Duodenal mucosa (tissue), 2 donors: ENCODE data around the gene NCS1.

Source experiments
- H3K27ac ChIP-seq: one replicate; pipeline ENCODE4 v1.7.0; 2013; ENCODE audit warnings: low read depth, low read length
- H3K27me3 ChIP-seq, 2 donors: one replicate each; pipeline ENCODE4 v1.7.0; 2013; ENCODE audit warnings: low read length in 2 of 2, control low read depth in 1 of 2; ENCODE audit not compliant: insufficient read depth in 2 of 2, control insufficient read depth in 1 of 2
- H3K36me3 ChIP-seq, 2 donors: one replicate each; pipeline ENCODE4 v1.7.0; 2013; ENCODE audit warnings: low read length in 2 of 2, control low read depth in 1 of 2; ENCODE audit not compliant: insufficient read depth in 2 of 2, control insufficient read depth in 1 of 2
- H3K4me1 ChIP-seq, 2 donors: one replicate each; pipeline ENCODE4 v1.7.0; 2013; ENCODE audit warnings: low read length in 2 of 2, control low read depth in 1 of 2; ENCODE audit not compliant: insufficient read depth in 2 of 2, control insufficient read depth in 1 of 2
- H3K4me3 ChIP-seq, 2 donors: one replicate each; pipeline ENCODE4 v1.7.0; 2013; ENCODE audit warnings: low read length in 2 of 2, low read depth in 1 of 2
- H3K9ac ChIP-seq, 2 donors: one replicate each; pipeline ENCODE4 v1.7.0; 2013; ENCODE audit warnings: low read length in 2 of 2, low read depth in 1 of 2
- H3K9me3 ChIP-seq, 2 donors: one replicate each; pipeline ENCODE4 v1.7.0; 2013; ENCODE audit warnings: low read length in 2 of 2, control low read depth in 1 of 2; ENCODE audit not compliant: control insufficient read depth in 1 of 2

The NCS1 gene

DNA sequence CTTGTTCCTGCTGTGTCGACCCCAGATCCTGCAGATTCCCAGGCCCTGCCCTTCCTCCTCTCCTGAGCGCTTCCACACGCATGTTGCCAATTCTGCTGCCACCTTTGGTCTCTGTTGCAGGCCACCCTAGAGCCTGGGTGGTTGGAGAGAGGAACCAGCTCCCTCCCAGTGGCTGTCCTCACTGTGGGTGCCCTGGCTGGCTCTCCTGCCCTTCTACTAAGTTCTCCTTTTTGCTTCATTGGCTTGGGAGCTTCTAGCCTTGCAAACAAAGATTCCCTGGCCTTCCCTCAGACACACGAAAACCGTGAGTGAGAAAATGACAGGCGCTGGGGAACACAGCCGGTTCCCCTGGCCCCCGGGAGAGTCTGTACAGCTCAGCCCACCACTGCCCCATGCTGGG is 14.2 kb upstream of the NCS1 start:
- no peaks in the 10 kb centered on the region for H3K36me3 ChIP-seq
- no peaks in the 10 kb centered on the region for H3K27me3 ChIP-seq
- no peaks in the 10 kb centered on the region for H3K4me1 ChIP-seq
- no peaks in the 10 kb centered on the region for H3K9me3 ChIP-seq
- H3K4me3 ChIP-seq: no peak overlapping the region
- no peak overlapping the region for H3K27ac ChIP-seq
- H3K9ac ChIP-seq: no peak overlapping the region

DNA sequence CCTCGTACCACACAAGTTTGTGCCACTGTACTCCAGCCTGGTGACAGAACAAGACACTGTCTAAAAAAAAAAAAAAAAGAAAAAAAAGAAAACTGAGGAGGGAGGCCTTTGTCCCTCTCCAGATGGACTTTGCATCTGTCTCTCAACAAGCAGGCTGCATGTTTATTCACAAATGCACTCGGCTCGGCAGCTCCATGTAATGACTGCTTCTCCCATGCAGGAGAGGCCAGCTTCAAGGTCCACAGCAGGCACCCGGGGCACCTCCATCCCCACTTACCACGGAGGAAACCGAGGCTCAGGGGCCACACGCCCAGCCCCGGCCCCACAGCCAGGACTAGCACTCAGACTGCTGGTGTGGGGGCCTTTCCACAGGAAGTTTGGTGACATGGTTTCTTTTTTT is 13.1 kb upstream of the NCS1 start:
- Histone ChIP-seq H3K36me3 (no peaks in the 10 kb centered on the region), H3K27ac (no peak overlapping the region), H3K4me1 (no peaks in the 10 kb centered on the region), H3K9ac (no peak overlapping the region), H3K4me3 (no peak overlapping the region), H3K27me3 (no peaks in the 10 kb centered on the region), H3K9me3 (no peaks in the 10 kb centered on the region)

DNA sequence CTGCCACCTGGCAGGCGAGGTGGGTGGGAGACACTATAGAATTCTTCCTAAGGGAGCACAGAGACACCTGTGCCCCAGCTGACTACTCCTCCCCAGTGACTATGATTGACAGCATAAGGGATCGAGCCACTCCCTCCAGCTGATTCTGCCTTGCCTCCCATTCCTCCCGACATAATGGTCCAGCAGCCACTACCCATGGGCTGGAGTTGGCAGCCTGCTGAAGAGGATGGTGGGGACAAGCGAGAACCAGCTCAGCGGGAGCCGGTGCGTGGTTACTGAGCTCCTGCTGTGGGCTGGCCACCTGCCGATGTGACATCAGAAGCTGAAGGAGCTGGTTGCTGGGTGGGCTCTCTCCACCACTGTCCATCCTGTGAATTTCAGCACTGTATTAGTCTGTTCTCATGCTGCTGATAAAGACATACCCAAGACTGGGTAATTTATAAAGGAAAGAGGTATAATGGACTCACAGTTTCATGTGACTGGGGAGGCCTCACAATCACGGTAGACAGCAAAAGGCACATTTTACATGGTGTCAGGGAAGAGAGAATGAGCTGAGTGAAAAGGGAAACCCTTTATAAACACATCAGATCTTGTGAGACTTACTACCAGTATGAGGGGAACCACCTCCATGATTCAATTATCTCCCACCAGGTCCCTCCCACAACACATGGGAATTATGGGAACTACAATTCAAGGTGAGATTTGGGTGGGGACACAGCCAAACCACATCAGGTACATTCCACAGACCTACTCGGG is 12.1 kb upstream of the NCS1 start:
- H3K36me3 ChIP-seq: no peaks in the 10 kb centered on the region
- H3K9me3 ChIP-seq: no peaks in the 10 kb centered on the region
- H3K27ac ChIP-seq: no peak overlapping the region

DNA sequence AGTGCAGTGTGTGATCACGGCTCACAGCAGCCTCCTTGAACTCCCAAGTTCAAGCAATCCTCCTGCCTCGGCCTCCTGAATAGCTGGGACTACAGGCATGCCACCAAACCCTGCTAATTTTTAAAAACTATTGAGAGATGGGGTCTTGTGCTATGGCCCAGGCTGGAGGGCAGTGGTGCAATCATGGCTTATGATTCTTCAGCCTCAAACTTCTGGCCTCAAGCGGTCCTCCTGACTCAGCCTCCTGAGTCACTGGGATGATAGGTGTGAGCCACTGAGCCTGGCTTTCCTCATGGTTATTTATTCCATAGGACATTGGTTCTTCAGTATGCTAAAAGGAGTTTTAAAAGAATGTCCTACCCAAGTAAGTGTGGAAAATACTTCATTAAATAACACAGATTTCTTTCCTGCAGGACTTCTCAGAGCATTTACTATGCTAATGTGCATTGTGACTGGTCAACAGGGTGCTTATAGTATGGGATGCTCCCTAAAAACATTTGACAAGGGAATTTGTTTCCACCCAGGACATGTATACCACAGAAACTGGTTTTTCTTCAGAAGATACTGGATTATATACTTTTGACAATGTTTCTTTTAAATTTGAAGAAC is 11.2 kb upstream of the NCS1 start:
- H3K4me3 ChIP-seq: no peak overlapping the region
- H3K4me1 ChIP-seq: no peaks in the 10 kb centered on the region
- no peaks in the 10 kb centered on the region for H3K36me3 ChIP-seq
- no peak overlapping the region for H3K27ac ChIP-seq
- H3K9me3 ChIP-seq: no peaks in the 10 kb centered on the region
- no peak overlapping the region for H3K9ac ChIP-seq
- H3K27me3 ChIP-seq: no peaks in the 10 kb centered on the region

More for the DNA sequence above, 12.1 kb upstream of the NCS1 start:
- H3K27me3 ChIP-seq: no peaks in the 10 kb centered on the region
- no peaks in the 10 kb centered on the region for H3K4me1 ChIP-seq
- no peak overlapping the region for H3K9ac ChIP-seq
- H3K4me3 ChIP-seq: no peak overlapping the region

DNA sequence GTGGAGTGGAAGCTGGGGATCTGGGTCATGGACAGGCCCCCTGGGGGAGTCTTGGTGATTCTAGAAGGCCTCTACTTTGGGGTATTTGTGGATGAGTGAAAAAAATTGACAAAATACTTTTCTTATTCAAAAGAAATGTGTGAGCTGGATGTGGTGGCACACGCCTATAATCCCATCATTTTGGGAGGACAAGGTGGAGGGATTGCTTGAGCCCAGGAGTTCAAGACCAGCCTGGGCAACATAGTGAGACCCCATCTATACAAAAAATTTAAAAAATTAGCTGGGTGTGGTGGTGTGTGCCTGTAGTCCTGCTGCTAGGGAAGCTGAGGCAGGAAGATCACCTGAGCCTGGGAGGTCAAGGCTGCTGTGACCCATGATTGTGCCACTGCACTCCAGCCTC is 6.6 kb upstream of the NCS1 start:
- Histone ChIP-seq H3K4me1 (no peaks in the 10 kb centered on the region), H3K27ac (no peak overlapping the region), H3K27me3 (no peaks in the 10 kb centered on the region), H3K9me3 (no peaks in the 10 kb centered on the region), H3K4me3 (no peak overlapping the region), H3K9ac (no peak overlapping the region), H3K36me3 (no peaks in the 10 kb centered on the region)

DNA sequence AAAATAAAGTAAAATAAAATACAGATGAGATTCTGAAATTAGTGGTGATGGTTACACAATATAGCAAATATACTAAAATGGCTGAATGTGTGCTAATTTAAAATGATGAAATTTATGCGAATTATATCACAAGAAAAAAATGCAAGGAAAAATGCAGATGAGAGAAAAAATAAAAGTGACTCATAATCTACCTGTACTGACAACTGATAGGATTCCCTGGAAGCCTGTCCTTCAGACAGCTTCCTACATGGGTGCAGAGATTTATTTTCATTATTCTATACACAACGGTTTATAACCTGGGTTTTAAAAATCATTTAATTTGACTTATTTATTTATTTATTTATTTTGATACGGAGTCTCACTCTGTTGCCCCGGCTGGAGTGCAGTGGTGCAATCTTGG is 5.8 kb upstream of the NCS1 start:
- no peaks in the 10 kb centered on the region for H3K9me3 ChIP-seq
- H3K9ac ChIP-seq: no peak overlapping the region
- H3K36me3 ChIP-seq: no peaks in the 10 kb centered on the region
- H3K4me1 ChIP-seq: no peaks in the 10 kb centered on the region
- H3K27ac ChIP-seq: no peak overlapping the region
- H3K27me3 ChIP-seq: peaks cover under 1 to 4% of the 10 kb centered on the region in 2 donors
- no peak overlapping the region for H3K4me3 ChIP-seq

DNA sequence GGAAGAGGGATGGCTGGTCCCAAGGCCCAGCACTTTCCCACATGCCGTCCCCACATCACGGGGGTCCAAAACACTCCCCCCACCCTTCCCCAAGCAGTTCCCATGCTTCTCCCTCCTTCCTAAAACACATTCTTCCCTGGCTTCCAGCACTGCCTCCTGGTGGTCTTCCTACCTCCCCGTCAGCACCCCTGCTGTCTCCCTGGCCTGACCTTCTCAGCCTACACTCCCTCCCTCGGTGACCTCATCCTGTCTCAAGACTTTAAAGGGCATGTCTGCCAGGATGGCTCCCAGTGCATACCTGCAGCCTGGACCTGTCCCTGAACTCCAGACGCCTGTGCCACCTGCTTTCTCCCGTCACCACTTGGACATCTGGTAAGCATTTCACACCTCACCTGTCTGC is 4.3 kb upstream of the NCS1 start:
- no peaks in the 10 kb centered on the region for H3K9me3 ChIP-seq
- H3K4me3 ChIP-seq: no peak overlapping the region
- no peak overlapping the region for H3K9ac ChIP-seq
- no peaks in the 10 kb centered on the region for H3K4me1 ChIP-seq
- H3K27ac ChIP-seq: no peak overlapping the region
- H3K36me3 ChIP-seq: no peaks in the 10 kb centered on the region
- peaks cover 2 to 9% of the 10 kb centered on the region in 2 donors for H3K27me3 ChIP-seq

DNA sequence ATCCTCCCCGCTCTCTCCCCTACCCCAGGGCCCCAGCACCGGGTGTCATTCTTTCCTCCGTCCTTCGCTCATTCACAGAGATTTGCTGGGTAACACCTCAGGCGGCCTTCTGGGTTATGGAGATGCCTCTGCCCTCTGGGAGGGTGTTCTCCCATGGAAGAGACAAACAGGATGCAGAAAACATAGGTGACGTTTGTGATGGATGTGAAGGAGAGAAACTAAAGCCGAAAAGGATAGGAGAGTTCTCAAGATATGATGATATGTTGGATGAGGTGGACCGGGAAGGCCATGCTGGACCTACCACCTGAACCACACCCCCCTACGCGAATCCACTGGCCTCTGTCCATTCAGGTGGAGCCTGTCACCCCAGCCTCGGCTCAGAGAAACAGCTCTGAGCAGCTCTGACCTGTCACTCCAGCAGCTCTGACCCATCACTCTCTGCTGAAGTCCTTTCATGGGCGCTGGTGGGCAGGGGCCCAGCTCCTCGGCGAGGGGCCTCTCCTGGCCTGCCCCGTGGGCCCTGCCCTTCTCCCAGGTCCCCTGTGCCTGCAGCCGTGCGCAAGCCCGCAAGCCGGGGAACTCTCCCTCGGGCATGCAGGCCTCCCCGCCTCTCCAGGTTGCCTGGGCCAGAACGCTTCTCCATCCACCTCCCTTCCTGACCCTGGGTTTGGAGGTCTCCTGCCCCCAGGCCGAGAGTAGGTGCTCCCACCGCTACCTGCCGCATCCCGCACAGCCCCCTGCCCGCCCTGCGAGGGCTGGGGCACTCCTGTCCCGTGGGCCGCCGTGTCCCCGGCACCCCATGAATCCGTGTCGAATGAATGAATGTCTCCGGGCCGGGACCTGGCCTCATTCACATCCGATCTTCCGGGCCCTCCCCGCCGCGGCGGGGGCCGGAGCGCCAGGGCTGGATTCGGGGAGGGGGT is 717 bp upstream of the NCS1 start:
- Histone ChIP-seq H3K36me3 (no peaks in the 10 kb centered on the region), H3K9ac (no peak overlapping the region), H3K27me3 (peaks cover 16 to 18% of the 10 kb centered on the region in 2 donors), H3K9me3 (no peaks in the 10 kb centered on the region), H3K4me1 (peaks cover 0 to 3% of the 10 kb centered on the region in 2 donors), H3K4me3 (peak overlapping the region in 1 of 2 donors; percentile 15), H3K27ac (no peak overlapping the region)

DNA sequence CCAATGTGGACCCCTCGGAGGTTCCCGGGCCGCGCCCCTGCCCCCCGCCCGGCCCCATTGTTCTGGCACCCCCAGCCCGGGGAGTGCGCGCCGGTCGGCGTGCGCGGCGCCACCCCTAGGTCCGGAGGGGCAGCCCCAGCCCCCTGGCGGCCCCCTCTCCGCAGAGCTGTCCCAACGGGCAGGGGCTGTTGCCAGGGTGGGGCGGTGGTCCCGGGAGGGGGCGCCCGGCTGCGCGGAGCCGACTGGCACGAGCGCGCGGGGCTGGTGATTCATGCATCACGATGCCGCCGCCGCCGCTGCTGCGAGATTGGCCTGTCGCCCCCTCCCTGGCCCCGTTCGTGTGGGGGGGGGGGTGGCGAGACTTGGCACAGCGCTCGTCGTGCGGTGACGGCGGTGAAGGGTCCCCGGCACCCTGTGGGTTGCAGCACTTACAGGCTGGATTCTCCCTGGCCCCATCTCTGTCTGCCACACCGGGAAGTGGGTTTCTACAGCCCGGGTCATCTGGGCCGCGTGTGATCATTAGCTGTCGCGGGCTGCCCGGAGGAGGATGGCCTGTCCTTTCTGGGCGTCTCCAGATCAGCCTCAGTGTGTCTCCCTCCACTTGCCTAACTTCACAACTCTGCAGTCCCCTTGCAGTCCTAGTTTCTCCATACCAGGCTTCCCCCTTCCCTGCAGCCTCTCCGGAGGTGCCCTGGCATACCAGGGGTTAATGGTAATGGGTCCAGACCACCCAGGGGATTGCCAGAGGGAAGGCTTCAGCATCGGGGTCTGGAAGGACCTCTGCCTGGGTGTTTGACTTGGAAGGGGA is 858 bp downstream of the NCS1 start:
- H3K4me3 ChIP-seq: peak overlapping the region in 1 of 2 donors; percentile 15
- H3K9me3 ChIP-seq: no peaks in the 10 kb centered on the region
- no peak overlapping the region for H3K27ac ChIP-seq
- peaks cover 16 to 18% of the 10 kb centered on the region in 2 donors for H3K27me3 ChIP-seq
- H3K4me1 ChIP-seq: peaks cover 0 to 3% of the 10 kb centered on the region in 2 donors
- H3K36me3 ChIP-seq: no peaks in the 10 kb centered on the region
- no peak overlapping the region for H3K9ac ChIP-seq
